ENCODE results near the gene PRKD1. TPM values are rescaled to one million over a fixed set of nuclear protein-coding genes. Genes with fewer than 3 reads are reported as not detected.

PRKD1 gene
- total RNA-seq, 1 experiment from 2014 or later, result 0.36 TPM

GRCh38 chr14:29940482-29940881 is 12.8 kb upstream of the PRKD1 start:
- Histone ChIP-seq H3K27me3 (replicated peaks; ENCODE audit: control insufficient read depth, insufficient read depth, low read length) (no peaks in the 10 kb centered on the region), H3K9me3 (0 out of 2 replicates have a peak, but pooled peaks cover 6% of the 10 kb centered on the region), H3K4me3 (ENCODE audit: low read depth, low read length) (no peak overlapping the region), H3K36me3 (ENCODE audit: control insufficient read depth, insufficient read depth, low read length) (no peaks in the 10 kb centered on the region), H3K4me1 (no peaks in the 10 kb centered on the region)
- Mint-ChIP-seq H3K4me3 (ENCODE audit: unreplicated experiment) (no peak overlapping the region), H3K4me1 (ENCODE audit: low read depth, unreplicated experiment) (no peaks in the 10 kb centered on the region), H3K9me3 (ENCODE audit: unreplicated experiment) (peaks cover 8% of the 10 kb centered on the region), H3K27ac (ENCODE audit: unreplicated experiment) (no peak overlapping the region), H3K36me3 (ENCODE audit: insufficient read depth, unreplicated experiment) (no peaks in the 10 kb centered on the region), H3K27me3 (ENCODE audit: insufficient read depth, unreplicated experiment) (no peaks in the 10 kb centered on the region)
- intact Hi-C loops (cut with micrococcal nuclease; ENCODE audit: unreplicated experiment), result no loop called here
- no TSS peak for BruUV-seq (replicated peaks)
- no peak for DNase-seq
- no peak for TF ChIP-seq CTCF (IDR thresholded peaks at IDR 0.05; ENCODE audit: insufficient read depth in 1 of 2, low read depth in 1 of 2, low read length in 1 of 2, severe bottlenecking in 1 of 2, unreplicated experiment in 1 of 2)
- POLR2A ChIA-PET, result no interaction called here
- CTCF ChIA-PET, result no interaction called here

- ChIA-PET CTCF (no interaction called here), POLR2A (no interaction called here)
- Mint-ChIP-seq H3K27ac (ENCODE audit: unreplicated experiment) (no peak overlapping the region), H3K36me3 (ENCODE audit: insufficient read depth, unreplicated experiment) (no peaks in the 10 kb centered on the region), H3K4me3 (ENCODE audit: unreplicated experiment) (no peak overlapping the region), H3K9me3 (ENCODE audit: unreplicated experiment) (no peaks in the 10 kb centered on the region), H3K4me1 (ENCODE audit: low read depth, unreplicated experiment) (no peaks in the 10 kb centered on the region), H3K27me3 (ENCODE audit: insufficient read depth, unreplicated experiment) (peaks cover 2% of the 10 kb centered on the region)
- intact Hi-C loops (cut with micrococcal nuclease; ENCODE audit: unreplicated experiment), result no loop called here
- TF ChIP-seq CTCF (IDR thresholded peaks at IDR 0.05; ENCODE audit: insufficient read depth in 1 of 2, low read depth in 1 of 2, low read length in 1 of 2, severe bottlenecking in 1 of 2, unreplicated experiment in 1 of 2), result no peak
- Histone ChIP-seq H3K36me3 (ENCODE audit: control insufficient read depth, insufficient read depth, low read length) (no peaks in the 10 kb centered on the region), H3K9me3 (no peaks in the 10 kb centered on the region), H3K4me1 (no peaks in the 10 kb centered on the region), H3K27me3 (replicated peaks; ENCODE audit: control insufficient read depth, insufficient read depth, low read length) (no peaks in the 10 kb centered on the region), H3K4me3 (ENCODE audit: low read depth, low read length) (no peak overlapping the region)
- BruUV-seq (replicated peaks), result no TSS peak
- no peak for DNase-seq
Observed at GRCh38 chr14:29937116-29937515, 9.5 kb upstream of the PRKD1 start.

- ChIA-PET CTCF (no interaction called here), POLR2A (no interaction called here)
- DNase-seq, result no peak
- H3K4me3 Mint-ChIP-seq (ENCODE audit: unreplicated experiment), result no peak overlapping the region
- no peaks in the 10 kb centered on the region for H3K4me1 ChIP-seq
- intact Hi-C loops (cut with micrococcal nuclease; ENCODE audit: unreplicated experiment), result no loop called here
- H3K27me3 ChIP-seq (replicated peaks; ENCODE audit: control insufficient read depth, insufficient read depth, low read length), result peaks cover under 1% of the 10 kb centered on the region; the same call in 1 of the 2 replicates
- BruUV-seq (replicated peaks), result no TSS peak
- H3K36me3 ChIP-seq (ENCODE audit: control insufficient read depth, insufficient read depth, low read length), result no peaks in the 10 kb centered on the region
- no peak overlapping the region for H3K27ac Mint-ChIP-seq (ENCODE audit: unreplicated experiment)
- H3K27me3 Mint-ChIP-seq (ENCODE audit: insufficient read depth, unreplicated experiment), result peaks cover 20% of the 10 kb centered on the region
- TF ChIP-seq CTCF (IDR thresholded peaks at IDR 0.05; ENCODE audit: insufficient read depth in 1 of 2, low read depth in 1 of 2, low read length in 1 of 2, severe bottlenecking in 1 of 2, unreplicated experiment in 1 of 2), result no peak
- H3K36me3 Mint-ChIP-seq (ENCODE audit: insufficient read depth, unreplicated experiment), result no peaks in the 10 kb centered on the region
- no peaks in the 10 kb centered on the region for H3K9me3 ChIP-seq
- peaks cover 8% of the 10 kb centered on the region for H3K4me1 Mint-ChIP-seq (ENCODE audit: low read depth, unreplicated experiment)
- no peak overlapping the region for H3K4me3 ChIP-seq (ENCODE audit: low read depth, low read length)
- no peaks in the 10 kb centered on the region for H3K9me3 Mint-ChIP-seq (ENCODE audit: unreplicated experiment)
Observed at GRCh38 chr14:29930283-29930682, 2.6 kb upstream of the PRKD1 start.
